ENCODE measurements around the gene TASOR. TPM values are rescaled to one million over a fixed set of nuclear protein-coding genes. Genes with fewer than 3 reads are reported as not detected.
A peak's percentile ranks its signal among the peaks of the same experiment; 100 is the strongest.

The TASOR gene, protein sequence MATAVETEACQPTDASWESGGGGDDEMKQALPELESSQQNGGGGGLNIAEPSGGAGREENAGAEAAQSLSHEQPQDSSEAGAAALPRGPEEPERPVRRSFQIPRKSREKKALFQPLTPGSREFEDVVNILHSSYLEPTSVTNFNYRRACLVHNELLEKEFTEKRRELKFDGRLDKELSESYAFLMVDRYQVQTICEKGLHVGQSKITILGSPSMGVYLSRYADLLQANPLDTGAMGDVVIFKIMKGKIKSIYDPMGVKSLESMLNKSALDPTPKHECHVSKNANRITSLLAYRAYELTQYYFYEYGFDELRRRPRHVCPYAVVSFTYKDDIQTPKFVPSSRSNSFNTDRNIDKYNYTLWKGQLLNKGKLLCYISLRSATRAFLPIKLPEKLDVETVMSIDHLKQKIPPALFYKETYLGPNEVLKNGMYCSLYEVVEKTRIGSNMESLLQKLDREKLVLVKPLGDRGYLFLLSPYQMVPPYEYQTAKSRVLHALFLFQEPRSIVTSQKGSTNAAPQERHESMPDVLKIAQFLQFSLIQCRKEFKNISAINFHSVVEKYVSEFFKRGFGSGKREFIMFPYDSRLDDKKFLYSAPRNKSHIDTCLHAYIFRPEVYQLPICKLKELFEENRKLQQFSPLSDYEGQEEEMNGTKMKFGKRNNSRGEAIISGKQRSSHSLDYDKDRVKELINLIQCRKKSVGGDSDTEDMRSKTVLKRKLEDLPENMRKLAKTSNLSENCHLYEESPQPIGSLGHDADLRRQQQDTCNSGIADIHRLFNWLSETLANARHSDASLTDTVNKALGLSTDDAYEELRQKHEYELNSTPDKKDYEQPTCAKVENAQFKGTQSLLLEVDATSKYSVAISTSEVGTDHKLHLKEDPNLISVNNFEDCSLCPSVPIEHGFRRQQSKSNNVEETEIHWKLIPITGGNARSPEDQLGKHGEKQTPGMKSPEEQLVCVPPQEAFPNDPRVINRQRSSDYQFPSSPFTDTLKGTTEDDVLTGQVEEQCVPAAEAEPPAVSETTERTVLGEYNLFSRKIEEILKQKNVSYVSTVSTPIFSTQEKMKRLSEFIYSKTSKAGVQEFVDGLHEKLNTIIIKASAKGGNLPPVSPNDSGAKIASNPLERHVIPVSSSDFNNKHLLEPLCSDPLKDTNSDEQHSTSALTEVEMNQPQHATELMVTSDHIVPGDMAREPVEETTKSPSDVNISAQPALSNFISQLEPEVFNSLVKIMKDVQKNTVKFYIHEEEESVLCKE (N-terminal part only)
- 53.4 TPM for total RNA-seq

DNA sequence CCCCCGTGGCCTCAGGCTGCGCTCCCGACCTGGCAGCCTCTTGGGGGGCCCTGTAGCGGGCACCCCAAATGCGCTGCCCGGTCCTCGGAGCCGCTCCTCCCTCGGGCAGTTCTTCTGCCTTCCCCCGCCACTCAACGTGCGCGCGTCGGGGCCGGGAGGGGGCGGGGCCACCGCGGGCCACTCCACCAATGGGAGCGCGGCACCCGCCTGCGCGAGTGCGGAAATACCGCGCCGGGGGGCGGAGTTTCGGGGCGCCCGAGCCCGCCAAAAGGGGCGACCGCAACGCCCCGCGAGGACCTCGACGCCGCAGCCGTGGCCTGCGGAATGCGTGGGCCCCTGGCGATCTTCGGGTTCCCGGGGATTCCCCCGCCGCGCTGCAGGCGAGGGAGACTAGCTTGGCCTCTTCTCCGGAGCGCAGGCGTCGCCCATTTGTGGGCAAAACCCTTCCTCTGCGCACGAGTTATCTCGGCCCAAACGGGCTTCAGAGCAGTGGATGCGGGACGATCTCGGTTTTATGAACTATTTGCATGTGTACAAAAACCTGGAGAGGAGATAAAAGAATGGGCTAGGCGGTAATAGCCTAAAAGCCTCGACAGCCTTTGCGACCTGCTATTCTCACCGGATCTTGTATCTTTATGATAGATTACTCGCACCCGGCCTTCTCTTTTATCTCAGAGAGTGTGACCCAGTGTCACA, at the start of gene TASOR:
Gene TASOR, minus strand, starts transcription at position 144 of the 696 bp plus-strand sequence. CDS start 259 bp downstream, outside the sequence.
- Histone ChIP-seq H3K4me3 (peak within 1 kb of the TSS; percentile 74 to 82), H3K9me3 (no peaks in the 10 kb centered on the region), H3K27ac (peak within 1 kb of the TSS; percentile 95 to 99), H3K36me3 (no peaks in the 10 kb centered on the region), H3K27me3 (no peaks in the 10 kb centered on the region), H3K4me1 (peaks cover 0 to 3% of the 10 kb centered on the region in 2 donors)
- DNase-seq (ENCODE audit: low spot score in 2 of 2) = peak in 1 of 2 donors; percentile 89
- TF ChIP-seq, protein P1, sequence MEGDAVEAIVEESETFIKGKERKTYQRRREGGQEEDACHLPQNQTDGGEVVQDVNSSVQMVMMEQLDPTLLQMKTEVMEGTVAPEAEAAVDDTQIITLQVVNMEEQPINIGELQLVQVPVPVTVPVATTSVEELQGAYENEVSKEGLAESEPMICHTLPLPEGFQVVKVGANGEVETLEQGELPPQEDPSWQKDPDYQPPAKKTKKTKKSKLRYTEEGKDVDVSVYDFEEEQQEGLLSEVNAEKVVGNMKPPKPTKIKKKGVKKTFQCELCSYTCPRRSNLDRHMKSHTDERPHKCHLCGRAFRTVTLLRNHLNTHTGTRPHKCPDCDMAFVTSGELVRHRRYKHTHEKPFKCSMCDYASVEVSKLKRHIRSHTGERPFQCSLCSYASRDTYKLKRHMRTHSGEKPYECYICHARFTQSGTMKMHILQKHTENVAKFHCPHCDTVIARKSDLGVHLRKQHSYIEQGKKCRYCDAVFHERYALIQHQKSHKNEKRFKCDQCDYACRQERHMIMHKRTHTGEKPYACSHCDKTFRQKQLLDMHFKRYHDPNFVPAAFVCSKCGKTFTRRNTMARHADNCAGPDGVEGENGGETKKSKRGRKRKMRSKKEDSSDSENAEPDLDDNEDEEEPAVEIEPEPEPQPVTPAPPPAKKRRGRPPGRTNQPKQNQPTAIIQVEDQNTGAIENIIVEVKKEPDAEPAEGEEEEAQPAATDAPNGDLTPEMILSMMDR (IDR thresholded peaks at IDR 0.05) = no peak
- intact Hi-C loops (cut with DNase I) = loop anchor here (5.0 kb wide), 5 partner anchors 119 to 1009 kb away; partner anchors contain the start of genes APPL1, ARF4, ARHGEF3 and CCDC66

DNA sequence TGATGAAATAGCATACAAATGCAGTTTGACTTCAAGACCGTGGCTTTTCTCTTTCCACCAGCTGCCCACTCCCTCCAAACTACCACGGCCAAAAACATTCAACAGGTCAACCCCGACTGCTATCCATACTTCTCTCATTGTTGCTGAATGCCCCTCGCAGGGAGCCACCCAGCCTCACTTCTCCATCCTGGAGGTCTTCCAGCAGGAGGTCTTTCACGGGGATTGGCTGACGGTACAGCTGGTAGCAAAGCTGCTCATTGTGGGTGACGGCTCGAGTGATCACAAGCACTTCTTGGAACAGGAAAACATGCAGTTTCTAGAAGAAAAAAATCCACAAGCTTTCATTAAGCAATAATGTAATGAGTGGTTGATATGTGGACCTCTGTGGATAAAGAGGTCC, 49.0 kb upstream of the TASOR start:
- intact Hi-C loops (cut with DNase I) = no loop called here
- no peak overlapping the region for H3K4me3 ChIP-seq
- H3K27ac ChIP-seq = no peak overlapping the region
- H3K9me3 ChIP-seq = no peaks in the 10 kb centered on the region
- no peaks in the 10 kb centered on the region for H3K27me3 ChIP-seq
- no peaks in the 10 kb centered on the region for H3K4me1 ChIP-seq
- H3K36me3 ChIP-seq = peaks cover 9 to 25% of the 10 kb centered on the region in 2 donors
- TF ChIP-seq, protein P1 (IDR thresholded peaks at IDR 0.05) = no peak
- no peak for DNase-seq (ENCODE audit: low spot score in 2 of 2)

DNA sequence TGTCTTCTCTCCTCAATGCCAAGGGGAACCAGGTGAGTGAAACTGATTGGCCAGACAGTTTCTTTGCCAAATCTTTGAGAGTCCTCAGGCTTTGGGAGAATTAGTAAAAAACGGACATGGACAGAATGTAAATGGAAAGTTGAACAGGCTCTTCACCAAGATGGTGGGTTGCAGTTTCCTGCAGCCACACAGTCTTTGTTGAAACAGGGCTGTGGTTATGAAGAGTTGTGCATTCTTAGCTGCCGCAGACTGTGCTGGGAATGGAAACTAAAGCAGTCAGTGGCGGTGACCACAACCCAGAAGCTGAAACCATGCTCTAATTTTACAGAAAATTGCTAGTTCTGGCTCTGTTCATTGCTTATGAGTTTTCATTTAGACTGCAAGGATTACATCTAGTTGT, 42.1 kb upstream of the TASOR start:
- Histone ChIP-seq H3K4me1 (no peaks in the 10 kb centered on the region), H3K36me3 (peaks cover 0 to 26% of the 10 kb centered on the region in 2 donors), H3K27ac (no peak overlapping the region), H3K9me3 (no peaks in the 10 kb centered on the region), H3K27me3 (no peaks in the 10 kb centered on the region), H3K4me3 (no peak overlapping the region)
- TF ChIP-seq, protein P1 (IDR thresholded peaks at IDR 0.05) = no peak
- intact Hi-C loops (cut with DNase I) = no loop called here
- no peak for DNase-seq (ENCODE audit: low spot score in 2 of 2)

DNA sequence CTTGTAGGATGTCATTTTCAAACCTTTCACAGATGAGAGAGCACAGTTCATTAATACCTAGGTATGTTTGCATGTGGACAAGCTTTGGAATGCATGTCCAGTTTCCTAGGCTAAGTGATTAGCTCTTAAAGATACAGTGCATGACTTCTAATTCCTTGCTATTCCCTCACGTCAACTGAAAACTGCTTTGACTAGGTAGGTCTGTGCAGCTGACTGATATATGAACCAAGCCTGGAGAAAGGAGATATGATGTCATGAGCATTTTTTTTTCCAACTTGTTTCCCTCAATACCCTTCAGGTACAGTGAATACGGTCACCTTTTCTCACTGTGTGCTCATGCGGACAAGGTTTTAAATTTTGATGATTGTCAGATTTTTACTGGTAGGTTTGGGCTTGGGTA, 41.6 kb upstream of the TASOR start:
- Histone ChIP-seq H3K27me3 (no peaks in the 10 kb centered on the region), H3K36me3 (peaks cover 0 to 21% of the 10 kb centered on the region in 2 donors)

More for the DNA sequence above, 41.6 kb upstream of the TASOR start:
- TF ChIP-seq, protein P1 (IDR thresholded peaks at IDR 0.05) = no peak
- intact Hi-C loops (cut with DNase I) = no loop called here
- Histone ChIP-seq H3K9me3 (no peaks in the 10 kb centered on the region), H3K4me3 (no peak overlapping the region), H3K4me1 (no peaks in the 10 kb centered on the region), H3K27ac (no peak overlapping the region)
- no peak for DNase-seq (ENCODE audit: low spot score in 2 of 2)
